HG03521 (cell line): ENCODE measurements around the gene BMAL1.

Experiments used
- ATAC-seq: cut with Tn5 transposase; IDR thresholded peaks from one replicate; pipeline ENCODE4 v1.9.1; 2021; ENCODE audit warnings: mild to moderate bottlenecking, moderate library complexity; ENCODE audit not compliant: unreplicated experiment

Gene BMAL1

GRCh38 chr11:13314676-13315394 is 37.2 kb downstream of the BMAL1 start:
- no peak for ATAC-seq

GRCh38 chr11:13315517-13316432 is 38.2 kb downstream of the BMAL1 start:
- ATAC-seq: no peak

GRCh38 chr11:13316528-13316961 is 39.0 kb downstream of the BMAL1 start:
- ATAC-seq: no peak

- ATAC-seq: no peak
Observed at GRCh38 chr11:13317293-13318080, 39.9 kb downstream of the BMAL1 start.

GRCh38 chr11:13318498-13319295 is 41.1 kb downstream of the BMAL1 start:
- peak; percentile 91 for ATAC-seq

GRCh38 chr11:13320688-13321087 is 43.1 kb downstream of the BMAL1 start:
- no peak for ATAC-seq

GRCh38 chr11:13321431-13321830 is 43.8 kb downstream of the BMAL1 start:
- ATAC-seq: no peak

- ATAC-seq: no peak
Observed at GRCh38 chr11:13324141-13324540, 46.6 kb downstream of the BMAL1 start.

GRCh38 chr11:13324709-13325108 is 47.1 kb downstream of the BMAL1 start:
- no peak for ATAC-seq

- ATAC-seq: no peak
Observed at GRCh38 chr11:13327421-13327820, 49.8 kb downstream of the BMAL1 start.

- no peak for ATAC-seq
Observed at GRCh38 chr11:13328286-13328685, 50.7 kb downstream of the BMAL1 start.

GRCh38 chr11:13329670-13330356 is 52.2 kb downstream of the BMAL1 start:
- no peak for ATAC-seq

- ATAC-seq: no peak
Observed at GRCh38 chr11:13332124-13332523, 54.5 kb downstream of the BMAL1 start.

- no peak for ATAC-seq
Observed at GRCh38 chr11:13333456-13333957, 55.9 kb downstream of the BMAL1 start.

- ATAC-seq: no peak
Observed at GRCh38 chr11:13334034-13334786, 56.6 kb downstream of the BMAL1 start.

- peak; percentile 65 for ATAC-seq
Observed at GRCh38 chr11:13335319-13335718, 57.7 kb downstream of the BMAL1 start.

GRCh38 chr11:13336246-13336878 is 58.8 kb downstream of the BMAL1 start:
- no peak for ATAC-seq

- peak; percentile 35 for ATAC-seq
Observed at GRCh38 chr11:13338019-13338426, 60.4 kb downstream of the BMAL1 start.
